G401 (cell line): ENCODE results near the gene TSC22D4. TPM values are rescaled to one million over a fixed set of nuclear protein-coding genes. Genes with fewer than 3 reads are reported as not detected.

Source experiments
- total RNA-seq: library from RNA; depleted of rRNA; stranded (reverse); fragments of >200 nt; shearing (Covaris generic); gene quantifications from 2 replicates; pipeline ENCODE4 v1.2.3, GENCODE V29; 2014; rRNA removed

Gene TSC22D4
- total RNA-seq, 1 experiment from 2014 or later, result 118 TPM

Other genes starting within 250 kb of the TSC22D4 start
- gene SPDYE3, start 171.5 kb downstream of the TSC22D4 start, total RNA-seq, result not detected in 2 replicates
- gene PILRB, start 121.1 kb downstream of the TSC22D4 start, total RNA-seq, result 14.7 and 21.5 TPM in 2 replicates
- gene PILRA, start 105.7 kb downstream of the TSC22D4 start, total RNA-seq, result 1.6 TPM in 1 of 2 replicates, not detected in the other
- 0.54 and 0.62 TPM in 2 replicates for gene ZCWPW1, start 50.5 kb downstream of the TSC22D4 start, total RNA-seq
- 42.5 and 57.7 TPM in 2 replicates for gene MEPCE, start 49.4 kb downstream of the TSC22D4 start, total RNA-seq
- 56.1 and 59.4 TPM in 2 replicates for gene PPP1R35, start 42.7 kb downstream of the TSC22D4 start, total RNA-seq
- not detected in 2 replicates for gene SPACDR, start 15.0 kb downstream of the TSC22D4 start, total RNA-seq
- 17.3 and 23.0 TPM in 2 replicates for gene NYAP1, start 4.7 kb upstream of the TSC22D4 start, total RNA-seq
- 42.3 and 47.0 TPM in 2 replicates for gene AGFG2, start 60.0 kb upstream of the TSC22D4 start, total RNA-seq
- not detected in 2 replicates for gene SAP25, start 94.7 kb upstream of the TSC22D4 start, total RNA-seq
- gene LRCH4, start 106.9 kb upstream of the TSC22D4 start, total RNA-seq, result 6.5 and 12.1 TPM in 2 replicates
- gene FBXO24, start 107.1 kb upstream of the TSC22D4 start, total RNA-seq, result 0.78 TPM in 1 of 2 replicates, not detected in the other
- 72.9 and 82.8 TPM in 2 replicates for gene PCOLCE, start 123.1 kb upstream of the TSC22D4 start, total RNA-seq
- 12.9 and 52.9 TPM in 2 replicates for gene MOSPD3, start 133.3 kb upstream of the TSC22D4 start, total RNA-seq
- 1.1 and 1.7 TPM in 2 replicates for gene TFR2, start 162.3 kb upstream of the TSC22D4 start, total RNA-seq
- 0.14 TPM in 1 of 2 replicates, not detected in the other for gene ACTL6B, start 177.2 kb upstream of the TSC22D4 start, total RNA-seq
- 232 and 241 TPM in 2 replicates for gene GNB2, start 194.5 kb upstream of the TSC22D4 start, total RNA-seq
- gene GIGYF1, start 215.0 kb upstream of the TSC22D4 start, total RNA-seq, result 20.6 and 28.1 TPM in 2 replicates
- gene POP7, start 226.9 kb upstream of the TSC22D4 start, total RNA-seq, result 116 and 136 TPM in 2 replicates
- not detected in 2 replicates for gene EPO, start 241.3 kb upstream of the TSC22D4 start, total RNA-seq